Neural crest cell (in vitro differentiated cells): ENCODE data around the gene ITSN2. TPM values are rescaled to one million over a fixed set of nuclear protein-coding genes. Genes with fewer than 3 reads are reported as not detected.

ENCODE experiments used
- DNase-seq: peaks from one replicate; pipeline ENCODE4 v3.0.0; 2021; ENCODE audit warnings: low read depth, mixed read lengths, low spot score
- H3K27ac Mint-ChIP-seq: one replicate; pipeline ENCODE4 v1.8.0; 2021; ENCODE audit warnings: mild to moderate bottlenecking, mixed read lengths; ENCODE audit not compliant: unreplicated experiment
- H3K27me3 Mint-ChIP-seq: 2 replicates; pipeline ENCODE4 v1.8.0; 2021; ENCODE audit warnings: low read depth, mild to moderate bottlenecking, mixed read lengths
- H3K36me3 Mint-ChIP-seq: 2 replicates; pipeline ENCODE4 v1.8.0; 2021; ENCODE audit warnings: low read depth, mild to moderate bottlenecking, mixed read lengths
- H3K4me1 Mint-ChIP-seq: 2 replicates; pipeline ENCODE4 v1.8.0; 2021; ENCODE audit warnings: mixed read lengths
- H3K4me3 Mint-ChIP-seq: one replicate; pipeline ENCODE4 v1.8.0; 2021; ENCODE audit warnings: mild to moderate bottlenecking, mixed read lengths
- H3K9me3 Mint-ChIP-seq: 2 replicates; pipeline ENCODE4 v1.8.0; 2021; ENCODE audit warnings: mixed read lengths
- CTCF ChIP-seq: fragments of 200-600 bp; sonication (generic); conservative IDR thresholded peaks from 2 replicates; pipeline ENCODE4 v1.5.0; 2021; ENCODE audit warnings: antibody characterized with exemption, mild to moderate bottlenecking
- total RNA-seq: library from RNA; stranded (reverse); gene quantifications from 2 replicates; pipeline ENCODE4 v1.2.1, GENCODE V29; 2021

The ITSN2 gene
- total RNA-seq, 1 donor from 2014 or later: 13.6 TPM

- Mint-ChIP-seq H3K4me1 (peaks cover 17% of the 10 kb centered on the region), H3K27me3 (no peaks in the 10 kb centered on the region), H3K27ac (no peak overlapping the region), H3K9me3 (peaks cover 16% of the 10 kb centered on the region), H3K4me3 (no peak overlapping the region), H3K36me3 (peaks cover 23% of the 10 kb centered on the region)
- no peak for DNase-seq
- no peak for TF ChIP-seq CTCF
Observed at GRCh38 chr2:24190503-24190902, 169.8 kb downstream of the ITSN2 start.

- Mint-ChIP-seq H3K36me3 (peaks cover 21% of the 10 kb centered on the region), H3K27me3 (no peaks in the 10 kb centered on the region), H3K4me3 (no peak overlapping the region), H3K9me3 (peaks cover 16% of the 10 kb centered on the region), H3K27ac (peak overlapping the region; percentile 59), H3K4me1 (peaks cover 17% of the 10 kb centered on the region)
- no peak for TF ChIP-seq CTCF
- DNase-seq: no peak
Observed at GRCh38 chr2:24189551-24189950, 170.8 kb downstream of the ITSN2 start.

GRCh38 chr2:24183366-24184069 lies 176.8 kb downstream of the ITSN2 start:
- Mint-ChIP-seq H3K27me3 (no peaks in the 10 kb centered on the region), H3K36me3 (peaks cover 12% of the 10 kb centered on the region), H3K4me1 (peaks cover 13% of the 10 kb centered on the region), H3K27ac (no peak overlapping the region), H3K4me3 (no peak overlapping the region), H3K9me3 (peaks cover 8% of the 10 kb centered on the region)
- DNase-seq: no peak
- no peak for TF ChIP-seq CTCF

- TF ChIP-seq CTCF: no peak
- DNase-seq: no peak
- Mint-ChIP-seq H3K27ac (no peak overlapping the region), H3K27me3 (no peaks in the 10 kb centered on the region), H3K36me3 (peaks cover 6% of the 10 kb centered on the region), H3K4me3 (no peak overlapping the region), H3K4me1 (peaks cover 13% of the 10 kb centered on the region), H3K9me3 (peaks cover 6% of the 10 kb centered on the region)
Observed at GRCh38 chr2:24182507-24182906, 177.8 kb downstream of the ITSN2 start.

- Mint-ChIP-seq H3K4me3 (no peak overlapping the region), H3K9me3 (no peaks in the 10 kb centered on the region), H3K27ac (no peak overlapping the region), H3K36me3 (no peaks in the 10 kb centered on the region), H3K4me1 (peaks cover 13% of the 10 kb centered on the region), H3K27me3 (no peaks in the 10 kb centered on the region)
- no peak for TF ChIP-seq CTCF
- DNase-seq: no peak
Observed at GRCh38 chr2:24181849-24182248, 178.5 kb downstream of the ITSN2 start.
